ENCODE measurements around the gene RYR1. TPM values are rescaled to one million over a fixed set of nuclear protein-coding genes. Genes with fewer than 3 reads are reported as not detected.
"Not testable (repeated sequence)": the region's sequence is repeated elsewhere in the genome, so short reads cannot be mapped to it uniquely, and the experiment has no call there.

The RYR1 gene
- total RNA-seq, 4 donors from 2014 or later: under 0.01 to 6.2 (median 3.5) TPM; not detected in 1

- no peaks in the 10 kb centered on the region for H3K27me3 ChIP-seq
- no peaks in the 10 kb centered on the region for H3K36me3 ChIP-seq
- no peak overlapping the region for H3K4me3 ChIP-seq
- no peak for DNase-seq
- no peaks in the 10 kb centered on the region for H3K9me3 ChIP-seq
- intact Hi-C loops (cut with DNase I; ENCODE audit: low total_unique reads): no loop called here
- H3K4me1 ChIP-seq: no peaks in the 10 kb centered on the region
- no peak overlapping the region for H3K27ac ChIP-seq
- TF ChIP-seq POLR2A (IDR thresholded peaks at IDR 0.05) (no peak), CTCF (IDR thresholded peaks at IDR 0.05) (no peak)
These were observed 116.5 kb downstream of the RYR1 start for GRCh38 chr19:38549942-38550341.

GRCh38 chr19:38550376-38550775 lies 116.9 kb downstream of the RYR1 start:
- Histone ChIP-seq H3K36me3 (no peaks in the 10 kb centered on the region), H3K9me3 (no peaks in the 10 kb centered on the region), H3K4me1 (no peaks in the 10 kb centered on the region), H3K4me3 (no peak overlapping the region), H3K27ac (no peak overlapping the region), H3K27me3 (no peaks in the 10 kb centered on the region)
- no peak for DNase-seq
- no peak for TF ChIP-seq POLR2A (IDR thresholded peaks at IDR 0.05)
- no peak for TF ChIP-seq CTCF (IDR thresholded peaks at IDR 0.05)
- intact Hi-C loops (cut with DNase I; ENCODE audit: low total_unique reads): no loop called here

GRCh38 chr19:38551450-38551813 lies 117.9 kb downstream of the RYR1 start:
- Histone ChIP-seq H3K27ac (no peak overlapping the region), H3K36me3 (no peaks in the 10 kb centered on the region), H3K4me3 (no peak overlapping the region), H3K27me3 (no peaks in the 10 kb centered on the region), H3K9me3 (no peaks in the 10 kb centered on the region), H3K4me1 (no peaks in the 10 kb centered on the region)
- intact Hi-C loops (cut with DNase I; ENCODE audit: low total_unique reads): no loop called here
- TF ChIP-seq CTCF (IDR thresholded peaks at IDR 0.05) (no peak), POLR2A (IDR thresholded peaks at IDR 0.05) (no peak)
- DNase-seq: no peak

GRCh38 chr19:38553239-38553638 lies 119.7 kb downstream of the RYR1 start:
- H3K27me3 ChIP-seq; DNase-seq; intact Hi-C loops (cut with DNase I; ENCODE audit: low total_unique reads): not testable (repeated sequence)

GRCh38 chr19:38554676-38555141 lies 121.2 kb downstream of the RYR1 start:
- no peaks in the 10 kb centered on the region for H3K9me3 ChIP-seq
- no peaks in the 10 kb centered on the region for H3K4me1 ChIP-seq
- TF ChIP-seq CTCF (IDR thresholded peaks at IDR 0.05): no peak
- TF ChIP-seq POLR2A (IDR thresholded peaks at IDR 0.05): no peak
- no peak for DNase-seq
- H3K27me3 ChIP-seq: no peaks in the 10 kb centered on the region
- H3K36me3 ChIP-seq: no peaks in the 10 kb centered on the region
- H3K4me3 ChIP-seq: no peak overlapping the region
- no peak overlapping the region for H3K27ac ChIP-seq
- intact Hi-C loops (cut with DNase I; ENCODE audit: low total_unique reads): no loop called here

More at GRCh38 chr19:38553239-38553638, 119.7 kb downstream of the RYR1 start:
- not testable (repeated sequence) for H3K4me1 ChIP-seq, H3K27ac ChIP-seq, H3K36me3 ChIP-seq, H3K9me3 ChIP-seq, H3K4me3 ChIP-seq

- Histone ChIP-seq H3K9me3 (no peaks in the 10 kb centered on the region), H3K4me1 (no peaks in the 10 kb centered on the region), H3K27me3 (no peaks in the 10 kb centered on the region), H3K27ac (no peak overlapping the region), H3K4me3 (no peak overlapping the region), H3K36me3 (no peaks in the 10 kb centered on the region)
- no peak for TF ChIP-seq CTCF (IDR thresholded peaks at IDR 0.05)
- TF ChIP-seq POLR2A (IDR thresholded peaks at IDR 0.05): no peak
- intact Hi-C loops (cut with DNase I; ENCODE audit: low total_unique reads): no loop called here
- no peak for DNase-seq
These were observed 121.7 kb downstream of the RYR1 start for GRCh38 chr19:38555200-38555599.
